Measurements from ENCODE around the gene FAIM2.

DNA sequence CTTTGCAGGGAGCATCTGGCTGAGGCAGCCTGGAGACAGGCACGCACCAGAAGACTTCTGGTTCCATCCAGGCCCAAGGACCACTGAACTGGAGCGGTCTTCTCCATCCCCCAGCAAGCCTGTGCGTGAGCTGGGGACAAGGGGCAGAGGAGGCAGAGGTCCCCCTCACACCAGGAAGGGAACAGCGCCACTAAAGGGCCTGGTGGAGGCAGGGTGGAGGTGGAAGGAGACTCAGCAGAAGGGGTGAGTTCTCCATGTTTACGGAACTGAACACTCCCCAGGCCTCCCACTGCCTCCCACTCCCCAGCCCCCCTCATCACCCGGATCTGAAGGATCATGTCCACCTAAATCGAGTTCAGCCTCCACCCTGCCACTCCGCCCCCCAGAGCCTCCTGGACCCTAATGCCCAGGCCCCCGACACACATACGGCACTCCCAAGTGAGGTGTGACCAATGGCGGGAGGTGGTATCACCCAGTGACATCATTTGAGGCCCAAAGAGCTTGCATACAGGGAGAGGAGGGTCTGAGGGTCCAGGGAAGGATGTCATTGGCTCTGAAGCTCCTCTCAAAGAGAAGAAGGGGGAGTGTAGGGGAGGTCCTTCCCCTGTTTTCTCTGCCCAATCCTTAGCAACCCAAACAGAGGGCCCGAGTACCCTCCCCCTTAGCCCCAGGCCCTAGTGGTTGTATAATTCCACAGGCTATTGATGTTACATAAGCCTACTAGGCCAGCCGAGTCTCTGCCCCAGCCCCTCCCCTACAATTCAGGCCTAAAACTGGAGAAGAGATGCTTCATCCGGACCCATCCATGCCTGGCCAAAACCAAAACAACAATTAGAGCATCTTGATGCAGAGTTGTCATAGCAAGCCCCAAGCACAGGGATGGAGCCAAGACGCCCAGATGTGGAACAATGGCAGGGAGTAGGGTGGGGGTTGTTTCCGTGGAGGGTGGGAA lies 1.0 kb downstream of the FAIM2 start:
- TF ChIP-seq, protein P1, sequence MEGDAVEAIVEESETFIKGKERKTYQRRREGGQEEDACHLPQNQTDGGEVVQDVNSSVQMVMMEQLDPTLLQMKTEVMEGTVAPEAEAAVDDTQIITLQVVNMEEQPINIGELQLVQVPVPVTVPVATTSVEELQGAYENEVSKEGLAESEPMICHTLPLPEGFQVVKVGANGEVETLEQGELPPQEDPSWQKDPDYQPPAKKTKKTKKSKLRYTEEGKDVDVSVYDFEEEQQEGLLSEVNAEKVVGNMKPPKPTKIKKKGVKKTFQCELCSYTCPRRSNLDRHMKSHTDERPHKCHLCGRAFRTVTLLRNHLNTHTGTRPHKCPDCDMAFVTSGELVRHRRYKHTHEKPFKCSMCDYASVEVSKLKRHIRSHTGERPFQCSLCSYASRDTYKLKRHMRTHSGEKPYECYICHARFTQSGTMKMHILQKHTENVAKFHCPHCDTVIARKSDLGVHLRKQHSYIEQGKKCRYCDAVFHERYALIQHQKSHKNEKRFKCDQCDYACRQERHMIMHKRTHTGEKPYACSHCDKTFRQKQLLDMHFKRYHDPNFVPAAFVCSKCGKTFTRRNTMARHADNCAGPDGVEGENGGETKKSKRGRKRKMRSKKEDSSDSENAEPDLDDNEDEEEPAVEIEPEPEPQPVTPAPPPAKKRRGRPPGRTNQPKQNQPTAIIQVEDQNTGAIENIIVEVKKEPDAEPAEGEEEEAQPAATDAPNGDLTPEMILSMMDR (conservative IDR thresholded peaks at IDR 0.05): no peak
- no peak for TF ChIP-seq ZFX (IDR thresholded peaks at IDR 0.05)

All from C4-2B (cell line).